ENCODE results near the gene CIROP. TPM values are rescaled to one million over a fixed set of nuclear protein-coding genes. Genes with fewer than 3 reads are reported as not detected.

The CIROP gene
- not detected in 5 replicates for total RNA-seq (2022; extraction: Qiagen RNA extraction)

GRCh38 chr14:23104591-23105347 is at the start of gene CIROP:
Gene CIROP, minus strand, starts transcription at chr14:23104989. Its CDS starts 69 bp downstream, at chr14:23104920.

GRCh38 chr14:23118506-23119362 is 13.9 kb upstream of the CIROP start, which contains the start of gene CEBPE:
Gene CEBPE, minus strand, starts transcription at chr14:23119255. Its CDS starts 164 bp downstream, at chr14:23119091.

GRCh38 chr14:23095196-23096108 is 9.3 kb downstream of the CIROP start, which contains the start of gene C14orf119:
Gene C14orf119, plus strand, starts transcription at chr14:23095505. Its CDS starts 2,154 bp downstream, at chr14:23097659.

GRCh38 chr14:23094666-23095195 is 10.1 kb downstream of the CIROP start, which contains the start of gene ACIN1:
Gene ACIN1, minus strand, starts transcription at chr14:23095136. Its CDS starts 24 bp downstream, at chr14:23095112.

GRCh38 chr14:23056956-23057756 is 47.6 kb downstream of the CIROP start, which contains the start of gene CDH24:
Gene CDH24, minus strand, starts transcription at chr14:23057520. Its CDS starts 1,787 bp downstream, at chr14:23055733.

Other genes starting within 250 kb of the CIROP start
- gene LRP10, start 233.2 kb downstream of the CIROP start, total RNA-seq (2022; extraction: Qiagen RNA extraction) = 70.9 to 81.1 TPM (median 78.0 TPM) in 5 replicates
- 0.30 to 0.46 TPM (median 0.36 TPM) in 5 replicates for gene REM2, start 221.8 kb downstream of the CIROP start, total RNA-seq (2022; extraction: Qiagen RNA extraction)
- gene RBM23, start 185.8 kb downstream of the CIROP start, total RNA-seq (2022; extraction: Qiagen RNA extraction) = 55.9 to 63.4 TPM (median 58.8 TPM) in 5 replicates
- gene PRMT5, start 175.6 kb downstream of the CIROP start, total RNA-seq (2022; extraction: Qiagen RNA extraction) = 91.3 to 119 TPM (median 103 TPM) in 5 replicates
- gene HAUS4, start 147.9 kb downstream of the CIROP start, total RNA-seq (2022; extraction: Qiagen RNA extraction) = 35.5 to 36.9 TPM (median 35.9 TPM) in 5 replicates
- 31.9 to 40.6 TPM (median 34.4 TPM) in 5 replicates for gene AJUBA, start 122.4 kb downstream of the CIROP start, total RNA-seq (2022; extraction: Qiagen RNA extraction)
- 2.4 to 3.7 TPM (median 3.0 TPM) in 5 replicates for gene C14orf93, start 94.8 kb downstream of the CIROP start, total RNA-seq (2022; extraction: Qiagen RNA extraction)
- gene PSMB5, start 70.1 kb downstream of the CIROP start, total RNA-seq (2022; extraction: Qiagen RNA extraction) = 290 to 318 TPM (median 311 TPM) in 5 replicates
- not detected in 5 replicates for gene PSMB11, start 62.8 kb downstream of the CIROP start, total RNA-seq (2022; extraction: Qiagen RNA extraction)
- gene CDH24, start 47.5 kb downstream of the CIROP start, total RNA-seq (2022; extraction: Qiagen RNA extraction) = 3.2 to 4.5 TPM (median 4.3 TPM) in 5 replicates
- gene ACIN1, start 9.9 kb downstream of the CIROP start, total RNA-seq (2022; extraction: Qiagen RNA extraction) = 86.3 to 111 TPM (median 88.9 TPM) in 5 replicates
- 71.4 to 102 TPM (median 99.5 TPM) in 5 replicates for gene C14orf119, start 9.5 kb downstream of the CIROP start, total RNA-seq (2022; extraction: Qiagen RNA extraction)
- gene CEBPE, start 14.3 kb upstream of the CIROP start, total RNA-seq (2022; extraction: Qiagen RNA extraction) = 0.07 to 0.08 TPM in 2 of 5 replicates, not detected in the others
- 1.7 to 3.5 TPM (median 1.8 TPM) in 5 replicates for gene SLC7A8, start 78.7 kb upstream of the CIROP start, total RNA-seq (2022; extraction: Qiagen RNA extraction)
- gene RNF212B, start 132.9 kb upstream of the CIROP start, total RNA-seq (2022; extraction: Qiagen RNA extraction) = not detected in 5 replicates
- gene HOMEZ, start 181.1 kb upstream of the CIROP start, total RNA-seq (2022; extraction: Qiagen RNA extraction) = 6.5 to 8.9 TPM (median 8.5 TPM) in 5 replicates
- 3.3 to 3.9 TPM (median 3.4 TPM) in 5 replicates for gene PPP1R3E, start 197.9 kb upstream of the CIROP start, total RNA-seq (2022; extraction: Qiagen RNA extraction)
- 15.8 to 21.2 TPM (median 18.0 TPM) in 5 replicates for gene BCL2L2, start 201.8 kb upstream of the CIROP start, total RNA-seq (2022; extraction: Qiagen RNA extraction)
- gene PABPN1, start 216.5 kb upstream of the CIROP start, total RNA-seq (2022; extraction: Qiagen RNA extraction) = 139 to 150 TPM (median 142 TPM) in 5 replicates
- gene SLC22A17, start 247.9 kb upstream of the CIROP start, total RNA-seq (2022; extraction: Qiagen RNA extraction) = 5.8 to 7.4 TPM (median 6.1 TPM) in 5 replicates